GM10266 (cell line): ENCODE results near the gene C10orf67.
"Not testable (repeated sequence)": the region's sequence is repeated elsewhere in the genome, so short reads cannot be mapped to it uniquely, and the experiment has no call there.

Experiments
- DNase-seq: peaks from one replicate; pipeline ENCODE4 v3.0.0; 2012; ENCODE audit errors: extremely low spot score
- TF ChIP-seq, protein P1 (sequence below): IDR thresholded peaks from 2 replicates; pipeline ENCODE4 v1.5.1; 2012; ENCODE audit warnings: mild to moderate bottlenecking, low read depth; ENCODE audit not compliant: control insufficient read depth, insufficient read depth; ENCODE audit errors: missing control alignments

The C10orf67 gene

GRCh38 chr10:23344241-23344841 lies at the start of gene C10orf67:
Gene C10orf67 (minus strand): TSS chr10:23344797. CDS start chr10:23344774, 23 bp downstream.
- DNase-seq: no peak
- TF ChIP-seq, protein P1, sequence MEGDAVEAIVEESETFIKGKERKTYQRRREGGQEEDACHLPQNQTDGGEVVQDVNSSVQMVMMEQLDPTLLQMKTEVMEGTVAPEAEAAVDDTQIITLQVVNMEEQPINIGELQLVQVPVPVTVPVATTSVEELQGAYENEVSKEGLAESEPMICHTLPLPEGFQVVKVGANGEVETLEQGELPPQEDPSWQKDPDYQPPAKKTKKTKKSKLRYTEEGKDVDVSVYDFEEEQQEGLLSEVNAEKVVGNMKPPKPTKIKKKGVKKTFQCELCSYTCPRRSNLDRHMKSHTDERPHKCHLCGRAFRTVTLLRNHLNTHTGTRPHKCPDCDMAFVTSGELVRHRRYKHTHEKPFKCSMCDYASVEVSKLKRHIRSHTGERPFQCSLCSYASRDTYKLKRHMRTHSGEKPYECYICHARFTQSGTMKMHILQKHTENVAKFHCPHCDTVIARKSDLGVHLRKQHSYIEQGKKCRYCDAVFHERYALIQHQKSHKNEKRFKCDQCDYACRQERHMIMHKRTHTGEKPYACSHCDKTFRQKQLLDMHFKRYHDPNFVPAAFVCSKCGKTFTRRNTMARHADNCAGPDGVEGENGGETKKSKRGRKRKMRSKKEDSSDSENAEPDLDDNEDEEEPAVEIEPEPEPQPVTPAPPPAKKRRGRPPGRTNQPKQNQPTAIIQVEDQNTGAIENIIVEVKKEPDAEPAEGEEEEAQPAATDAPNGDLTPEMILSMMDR: no peak

DNA sequence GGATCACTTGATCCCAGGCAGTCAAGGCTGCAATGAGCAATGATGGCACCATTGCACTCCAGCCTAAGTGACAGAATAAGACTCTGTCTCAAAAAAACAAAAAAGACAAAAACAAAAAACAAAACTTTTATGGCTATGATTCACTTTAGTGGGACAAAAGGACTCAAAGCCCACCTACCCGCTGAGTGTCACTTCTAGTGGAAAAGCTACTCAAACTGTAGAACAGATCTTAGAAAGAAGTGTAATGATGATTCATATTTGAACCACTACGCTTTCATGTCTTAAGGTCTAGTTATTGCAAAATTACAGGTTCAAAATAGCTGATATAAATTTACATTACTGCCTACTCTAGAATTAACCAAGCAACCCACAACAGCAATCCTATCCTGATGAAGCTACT lies 47.2 kb upstream of the C10orf67 start:
- TF ChIP-seq, protein P1: no peak
- DNase-seq: no peak

- TF ChIP-seq, protein P1: no peak
- DNase-seq: no peak
Observed at GRCh38 chr10:23390809-23391208, 46.2 kb upstream of the C10orf67 start.

DNA sequence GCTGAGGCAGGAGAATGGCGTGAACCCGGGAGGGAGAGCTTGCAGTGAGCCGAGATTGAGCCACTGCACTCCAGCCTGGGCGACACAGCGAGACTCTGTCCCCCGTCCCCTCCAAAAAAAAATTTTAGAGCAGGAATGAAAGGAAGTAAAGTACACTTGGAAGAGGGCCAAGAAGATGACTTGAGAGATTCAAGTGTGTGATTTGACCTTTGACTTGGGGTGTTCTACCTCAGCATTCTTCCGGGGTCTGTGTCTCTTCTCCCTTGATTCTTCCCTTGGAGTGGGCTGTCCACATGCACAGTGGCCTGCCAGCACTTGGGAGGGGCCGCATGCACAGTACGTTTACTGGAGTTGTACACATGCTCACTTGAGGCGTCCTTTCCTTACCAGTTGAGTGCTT lies 45.8 kb upstream of the C10orf67 start:
- not testable (repeated sequence) for DNase-seq

DNA sequence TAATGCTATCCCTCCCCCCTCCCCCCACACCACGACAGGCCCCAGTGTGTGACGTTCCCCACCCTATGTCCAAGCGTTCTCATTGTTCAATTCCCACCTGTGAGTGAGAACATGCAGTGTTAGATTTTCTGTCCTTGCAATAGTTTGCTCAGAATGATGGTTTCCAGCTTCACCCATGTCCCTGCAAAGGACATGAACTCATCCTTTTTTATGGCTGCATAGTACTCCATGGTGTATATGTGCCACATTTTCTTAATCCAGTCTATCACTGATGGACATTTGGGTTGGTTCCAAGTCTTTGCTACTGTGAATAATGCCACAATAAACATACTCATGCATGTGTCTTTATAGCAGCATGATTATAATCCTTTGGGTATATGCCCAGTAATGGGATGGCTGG lies 42.9 kb upstream of the C10orf67 start:
- not testable (repeated sequence) for DNase-seq

- DNase-seq: no peak
- TF ChIP-seq, protein P1: no peak
Observed at GRCh38 chr10:23386052-23386451, 41.5 kb upstream of the C10orf67 start.

DNA sequence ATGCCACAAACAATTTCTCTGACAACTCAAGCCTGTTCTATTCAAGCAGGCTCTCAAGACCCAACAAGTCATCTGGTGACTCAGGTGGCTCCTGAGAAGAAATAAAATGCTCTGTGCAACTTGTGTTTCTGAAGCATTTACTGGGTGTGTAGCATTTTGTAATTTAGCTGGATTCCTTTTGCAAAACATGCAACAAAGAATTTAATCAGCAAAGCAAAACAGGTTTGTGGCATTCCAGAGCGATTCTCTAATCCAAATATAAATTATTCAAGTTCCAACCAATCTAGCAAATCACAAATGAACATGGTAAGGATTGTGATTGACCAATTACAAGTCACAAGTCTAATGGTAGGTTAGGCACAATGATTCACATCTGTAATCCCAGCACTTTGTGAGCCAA lies 39.8 kb upstream of the C10orf67 start:
- TF ChIP-seq, protein P1: no peak
- no peak for DNase-seq

DNA sequence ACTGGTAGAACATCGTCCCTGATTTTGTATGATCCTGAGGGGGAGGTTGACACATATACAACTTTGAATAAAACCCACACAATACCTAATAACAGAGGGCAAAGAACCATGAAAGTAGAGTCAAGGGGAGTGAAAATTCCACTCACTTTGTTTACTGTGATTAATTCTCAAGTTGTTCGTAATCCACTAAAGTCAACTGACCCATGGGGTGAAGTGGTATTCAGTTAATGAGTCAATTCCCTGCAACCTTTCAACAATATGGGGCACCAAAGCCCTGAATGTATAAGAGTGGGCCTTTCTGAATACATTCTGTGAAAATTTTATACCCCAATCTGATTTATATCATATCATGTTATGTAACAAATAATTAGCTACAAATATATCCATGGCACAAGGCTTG lies 39.0 kb upstream of the C10orf67 start:
- DNase-seq: no peak
- TF ChIP-seq, protein P1: no peak
